Stimulated activated naive CD8-positive, alpha-beta T cell treated with anti-CD3 and anti-CD28 coated beads, Interleukin-15, Interleukin-2, amounts not matched to agents 100 ng/mL and 50 ng/mL, for 24 hours (primary cell): Measurements from ENCODE around the gene DHTKD1.
"Not testable (repeated sequence)": the region's sequence is repeated elsewhere in the genome, so short reads cannot be mapped to it uniquely, and the experiment has no call there.

Experiments
- H3K27ac Mint-ChIP-seq: one replicate; pipeline ENCODE4 v1.8.0; 2021; ENCODE audit warnings: mild to moderate bottlenecking, mixed read lengths
- H3K27me3 Mint-ChIP-seq: one replicate; pipeline ENCODE4 v1.8.0; 2021; ENCODE audit warnings: mixed read lengths
- H3K36me3 Mint-ChIP-seq: one replicate; pipeline ENCODE4 v1.8.0; 2021; ENCODE audit warnings: low read depth, mixed read lengths
- H3K4me1 Mint-ChIP-seq: one replicate; pipeline ENCODE4 v1.8.0; 2021; ENCODE audit warnings: low read depth, mixed read lengths
- H3K4me3 Mint-ChIP-seq: one replicate; pipeline ENCODE4 v1.8.0; 2021; ENCODE audit warnings: mild to moderate bottlenecking, mixed read lengths
- H3K9me3 Mint-ChIP-seq: one replicate; pipeline ENCODE4 v1.8.0; 2021; ENCODE audit warnings: mixed read lengths

DHTKD1 gene

GRCh38 chr10:12156367-12157123 is 87.8 kb downstream of the DHTKD1 start:
- no peak overlapping the region for H3K27ac Mint-ChIP-seq
- no peaks in the 10 kb centered on the region for H3K27me3 Mint-ChIP-seq
- H3K4me1 Mint-ChIP-seq = no peaks in the 10 kb centered on the region
- peaks cover 46% of the 10 kb centered on the region for H3K36me3 Mint-ChIP-seq
- H3K4me3 Mint-ChIP-seq = no peak overlapping the region
- H3K9me3 Mint-ChIP-seq = no peaks in the 10 kb centered on the region

DNA sequence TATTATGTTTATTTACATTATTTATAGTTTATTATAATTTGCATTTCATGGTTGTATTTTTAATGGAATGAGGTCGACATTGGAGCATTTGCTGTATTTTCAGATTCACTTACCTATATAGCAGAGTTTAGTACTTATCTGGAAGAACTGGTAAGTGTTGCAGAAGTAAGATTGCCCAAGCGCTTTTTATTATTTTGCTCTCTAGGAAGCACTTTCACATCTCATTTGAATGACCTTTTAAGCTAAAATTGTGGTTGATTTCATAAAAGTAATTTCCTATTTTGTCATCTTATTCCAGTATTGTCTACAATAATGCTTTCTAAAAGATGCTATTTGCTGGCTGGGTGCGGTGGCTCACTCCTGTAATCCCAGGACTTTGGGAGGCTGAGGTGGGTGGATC is 89.4 kb downstream of the DHTKD1 start:
- Mint-ChIP-seq H3K27me3 (no peaks in the 10 kb centered on the region), H3K9me3 (no peaks in the 10 kb centered on the region), H3K4me1 (no peaks in the 10 kb centered on the region), H3K27ac (no peak overlapping the region), H3K36me3 (peaks cover 52% of the 10 kb centered on the region), H3K4me3 (no peak overlapping the region)

DNA sequence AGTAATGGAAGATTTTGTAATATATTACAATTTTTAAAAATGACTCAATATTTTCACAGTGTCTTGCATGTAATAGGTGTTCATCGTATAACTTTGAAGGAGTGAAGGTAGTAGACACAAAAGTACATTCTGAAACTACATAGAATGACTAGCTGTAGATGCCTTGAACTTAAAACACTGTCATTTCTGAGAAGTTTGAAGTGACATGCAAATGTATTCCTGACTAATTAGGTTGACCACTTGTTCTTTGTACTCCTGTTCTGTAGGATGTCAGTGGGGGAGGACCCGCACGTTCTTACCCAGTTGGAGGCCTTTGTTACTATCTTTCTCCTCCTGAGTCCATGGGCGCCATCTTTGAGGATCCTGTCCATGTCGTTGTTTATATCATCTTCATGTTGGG is 91.9 kb downstream of the DHTKD1 start:
- Mint-ChIP-seq H3K36me3 (peaks cover 53% of the 10 kb centered on the region), H3K27me3 (no peaks in the 10 kb centered on the region), H3K4me1 (no peaks in the 10 kb centered on the region), H3K9me3 (no peaks in the 10 kb centered on the region), H3K4me3 (no peak overlapping the region), H3K27ac (no peak overlapping the region)

GRCh38 chr10:12162927-12163326 is 94.2 kb downstream of the DHTKD1 start:
- Mint-ChIP-seq H3K27ac (peak overlapping the region; percentile 28), H3K36me3 (peaks cover 49% of the 10 kb centered on the region)

DNA sequence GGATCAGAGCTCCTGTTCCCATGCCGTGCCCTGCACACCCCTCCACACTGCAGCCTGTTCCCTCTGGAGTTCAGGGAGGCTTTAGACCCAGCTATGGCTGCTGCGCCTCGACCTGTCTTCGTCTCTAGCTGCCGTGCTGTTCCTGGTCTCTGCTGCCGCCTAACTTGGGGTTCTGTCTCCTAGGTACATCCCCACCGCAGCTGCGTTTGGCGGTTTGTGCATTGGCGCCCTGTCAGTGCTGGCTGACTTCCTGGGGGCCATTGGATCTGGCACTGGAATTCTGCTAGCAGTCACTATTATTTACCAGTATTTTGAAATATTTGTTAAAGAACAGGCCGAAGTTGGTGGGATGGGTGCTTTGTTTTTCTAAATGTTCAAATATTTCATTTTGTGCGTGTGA is 95.3 kb downstream of the DHTKD1 start:
- no peak overlapping the region for H3K27ac Mint-ChIP-seq
- no peaks in the 10 kb centered on the region for H3K27me3 Mint-ChIP-seq
- no peaks in the 10 kb centered on the region for H3K9me3 Mint-ChIP-seq
- no peaks in the 10 kb centered on the region for H3K4me1 Mint-ChIP-seq
- peaks cover 52% of the 10 kb centered on the region for H3K36me3 Mint-ChIP-seq
- H3K4me3 Mint-ChIP-seq = no peak overlapping the region

More at GRCh38 chr10:12162927-12163326, 94.2 kb downstream of the DHTKD1 start:
- H3K4me3 Mint-ChIP-seq = no peak overlapping the region
- no peaks in the 10 kb centered on the region for H3K9me3 Mint-ChIP-seq
- no peaks in the 10 kb centered on the region for H3K27me3 Mint-ChIP-seq
- no peaks in the 10 kb centered on the region for H3K4me1 Mint-ChIP-seq

DNA sequence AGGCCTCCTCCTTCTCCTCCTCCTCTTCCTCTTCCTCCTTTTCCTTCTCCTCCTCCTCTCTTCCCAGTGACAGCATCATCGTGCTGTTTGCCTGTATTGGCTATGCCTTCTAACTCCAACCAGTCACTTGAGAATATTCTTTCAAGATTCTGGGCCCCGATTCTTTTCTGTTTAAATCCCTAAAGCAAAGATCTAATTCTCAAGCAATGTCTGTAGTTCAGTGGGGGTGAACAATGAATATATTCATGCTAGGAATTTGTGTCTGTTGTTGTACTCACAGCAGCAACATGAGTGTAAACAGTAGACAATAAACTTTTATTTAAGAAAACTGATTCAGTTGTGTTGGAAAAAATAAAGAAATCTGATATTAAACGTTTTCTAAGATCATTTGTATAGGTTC is 96.3 kb downstream of the DHTKD1 start:
- Mint-ChIP-seq H3K9me3 (no peaks in the 10 kb centered on the region), H3K4me1 (no peaks in the 10 kb centered on the region), H3K27ac (peak overlapping the region; percentile 59), H3K36me3 (peaks cover 57% of the 10 kb centered on the region), H3K27me3 (no peaks in the 10 kb centered on the region), H3K4me3 (no peak overlapping the region)

DNA sequence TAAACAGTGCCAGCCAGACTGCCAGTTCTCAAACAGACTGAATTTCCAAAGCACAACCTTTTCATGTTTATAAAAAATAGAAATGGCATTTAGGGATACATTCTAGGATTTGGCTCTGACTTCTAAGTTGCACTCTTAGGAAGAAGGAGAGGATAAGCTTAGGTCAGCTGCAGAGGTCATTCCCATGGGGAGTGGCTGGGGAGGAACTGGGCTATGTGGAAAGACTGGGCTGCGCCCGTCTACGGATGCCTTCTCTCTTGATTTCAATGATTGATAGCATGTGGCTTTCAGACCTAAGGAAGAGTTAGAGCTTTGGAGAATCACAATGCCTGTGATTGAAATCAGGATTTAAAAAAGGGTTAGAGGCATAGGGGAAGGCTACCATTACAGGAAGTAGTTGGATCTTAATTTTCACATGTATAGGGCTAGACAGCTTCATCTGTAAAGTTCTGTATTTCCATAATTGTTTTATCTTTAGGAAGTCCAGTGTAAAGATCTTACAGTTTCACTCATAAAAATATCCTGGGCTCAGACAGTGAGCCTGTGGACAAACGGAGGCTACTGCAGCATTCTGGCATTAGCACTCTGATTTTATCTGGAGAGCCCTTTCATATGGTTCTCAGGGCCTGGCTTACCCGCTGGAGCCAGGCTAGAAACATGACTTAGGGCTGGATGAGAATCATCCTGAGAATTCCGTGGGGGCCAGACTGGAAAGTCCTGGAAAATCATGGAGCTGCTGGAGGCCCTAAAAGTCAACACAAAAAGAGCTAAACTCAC is 97.4 kb downstream of the DHTKD1 start:
- no peak overlapping the region for H3K4me3 Mint-ChIP-seq
- no peak overlapping the region for H3K27ac Mint-ChIP-seq
- H3K36me3 Mint-ChIP-seq = peaks cover 60% of the 10 kb centered on the region
- no peaks in the 10 kb centered on the region for H3K4me1 Mint-ChIP-seq
- no peaks in the 10 kb centered on the region for H3K9me3 Mint-ChIP-seq
- H3K27me3 Mint-ChIP-seq = no peaks in the 10 kb centered on the region

GRCh38 chr10:12171512-12171911 is 102.8 kb downstream of the DHTKD1 start:
- not testable (repeated sequence) for H3K4me1 Mint-ChIP-seq, H3K9me3 Mint-ChIP-seq, H3K27ac Mint-ChIP-seq

More at GRCh38 chr10:12171512-12171911, 102.8 kb downstream of the DHTKD1 start:
- not testable (repeated sequence) for H3K27me3 Mint-ChIP-seq, H3K4me3 Mint-ChIP-seq
- peaks cover 62% of the 10 kb centered on the region for H3K36me3 Mint-ChIP-seq
